ENCODE measurements around the gene PAOX. TPM values are rescaled to one million over a fixed set of nuclear protein-coding genes. Genes with fewer than 3 reads are reported as not detected.

Gene PAOX
- total and polyA plus RNA-seq, 8 donors: 2.8 to 9.9 (median 3.8) TPM

- Histone ChIP-seq H3K27ac (no peak overlapping the region), H3K4me1 (peaks cover 0 to 6% (median 6%) of the 10 kb centered on the region in 3 donors), H3K36me3 (peaks cover 0 to 12% (median 2%) of the 10 kb centered on the region in 3 donors), H3K9me3 (no peaks in the 10 kb centered on the region), H3K4me3 (no peak overlapping the region), H3K27me3 (no peaks in the 10 kb centered on the region)
- ATAC-seq (no peak), FAIRE-seq (no peak), DNase-seq (peak in 3 of 6 donors; percentile 12 to 41 (median 24))
- TF ChIP-seq, protein P1, sequence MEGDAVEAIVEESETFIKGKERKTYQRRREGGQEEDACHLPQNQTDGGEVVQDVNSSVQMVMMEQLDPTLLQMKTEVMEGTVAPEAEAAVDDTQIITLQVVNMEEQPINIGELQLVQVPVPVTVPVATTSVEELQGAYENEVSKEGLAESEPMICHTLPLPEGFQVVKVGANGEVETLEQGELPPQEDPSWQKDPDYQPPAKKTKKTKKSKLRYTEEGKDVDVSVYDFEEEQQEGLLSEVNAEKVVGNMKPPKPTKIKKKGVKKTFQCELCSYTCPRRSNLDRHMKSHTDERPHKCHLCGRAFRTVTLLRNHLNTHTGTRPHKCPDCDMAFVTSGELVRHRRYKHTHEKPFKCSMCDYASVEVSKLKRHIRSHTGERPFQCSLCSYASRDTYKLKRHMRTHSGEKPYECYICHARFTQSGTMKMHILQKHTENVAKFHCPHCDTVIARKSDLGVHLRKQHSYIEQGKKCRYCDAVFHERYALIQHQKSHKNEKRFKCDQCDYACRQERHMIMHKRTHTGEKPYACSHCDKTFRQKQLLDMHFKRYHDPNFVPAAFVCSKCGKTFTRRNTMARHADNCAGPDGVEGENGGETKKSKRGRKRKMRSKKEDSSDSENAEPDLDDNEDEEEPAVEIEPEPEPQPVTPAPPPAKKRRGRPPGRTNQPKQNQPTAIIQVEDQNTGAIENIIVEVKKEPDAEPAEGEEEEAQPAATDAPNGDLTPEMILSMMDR (IDR thresholded peaks at IDR 0.05): no peak
- intact Hi-C loops (cut with DNase I): no loop called here
- WGBS, 2 donors: 91 to 93% methylated on average over 19 of the region's 19 CpGs
Measured at GRCh38 chr10:133396035-133396624, 17.1 kb downstream of the PAOX start.

- TF ChIP-seq, protein P1 (IDR thresholded peaks at IDR 0.05): no peak
- H3K4me3 ChIP-seq: no peak overlapping the region
- peaks cover 0 to 6% (median 6%) of the 10 kb centered on the region in 3 donors for H3K4me1 ChIP-seq
- H3K27me3 ChIP-seq: no peaks in the 10 kb centered on the region
- no peaks in the 10 kb centered on the region for H3K9me3 ChIP-seq
- DNase-seq: peak in 1 of 6 donors; percentile 3
- 96% methylated on average over 7 of the region's 7 CpGs for WGBS, 2 donors
- no peak overlapping the region for H3K27ac ChIP-seq
- peaks cover 0 to 19% (median 12%) of the 10 kb centered on the region in 3 donors for H3K36me3 ChIP-seq
- no peak for ATAC-seq
- intact Hi-C loops (cut with DNase I): no loop called here
- no peak for FAIRE-seq
Measured at GRCh38 chr10:133397938-133398337, 18.9 kb downstream of the PAOX start.

DNA sequence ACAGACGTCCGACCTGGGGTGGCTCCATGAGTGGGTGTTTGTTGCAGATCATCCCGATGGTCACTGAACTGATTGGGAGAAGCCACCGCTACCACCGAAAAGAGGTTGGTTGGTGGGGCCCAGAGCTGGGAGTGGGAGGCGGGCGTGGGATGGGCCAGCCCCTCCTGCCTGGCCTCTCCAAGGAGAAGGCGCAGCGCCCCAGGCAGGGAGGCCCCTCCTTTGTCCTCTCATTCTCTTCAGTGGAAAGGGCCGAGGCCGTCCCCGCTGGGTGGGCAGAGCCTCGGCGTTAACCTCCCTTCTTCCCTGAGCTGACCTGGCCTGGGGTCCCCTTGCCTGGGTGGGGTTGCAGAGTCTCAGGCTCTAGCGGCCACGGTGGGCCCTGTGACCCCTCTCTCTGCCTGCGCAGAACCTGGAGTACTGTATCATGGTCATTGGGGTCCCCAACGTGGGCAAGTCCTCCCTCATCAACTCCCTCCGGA lies 20.1 kb downstream of the PAOX start:
- FAIRE-seq (no peak), ATAC-seq (no peak)

GRCh38 chr10:133400624-133401424 lies 21.8 kb downstream of the PAOX start:
- TF ChIP-seq, protein P1 (IDR thresholded peaks at IDR 0.05): no peak
- Histone ChIP-seq H3K27ac (no peak overlapping the region), H3K36me3 (peaks cover 0 to 19% (median 12%) of the 10 kb centered on the region in 3 donors), H3K9me3 (no peaks in the 10 kb centered on the region), H3K27me3 (no peaks in the 10 kb centered on the region), H3K4me1 (no peaks in the 10 kb centered on the region), H3K4me3 (no peak overlapping the region)
- ATAC-seq: no peak
- peak in 2 of 6 donors; percentile 5 to 20 for DNase-seq
- intact Hi-C loops (cut with DNase I): no loop called here
- FAIRE-seq: no peak
- 90% methylated on average over 10 of the region's 10 CpGs for WGBS, 2 donors

More for the DNA sequence above, 20.1 kb downstream of the PAOX start:
- Histone ChIP-seq H3K27ac (no peak overlapping the region), H3K4me1 (peaks cover 0 to 6% (median 6%) of the 10 kb centered on the region in 3 donors), H3K9me3 (no peaks in the 10 kb centered on the region), H3K27me3 (no peaks in the 10 kb centered on the region), H3K4me3 (no peak overlapping the region), H3K36me3 (peaks cover 0 to 19% (median 12%) of the 10 kb centered on the region in 3 donors)
- TF ChIP-seq, protein P1 (IDR thresholded peaks at IDR 0.05): no peak
- peak in 2 of 6 donors; percentile 10 to 37 for DNase-seq
- intact Hi-C loops (cut with DNase I): no loop called here
- 95 to 97% methylated on average over 19 of the region's 19 CpGs for WGBS, 2 donors
